Anterior cingulate cortex (tissue), 58 donors: ENCODE data around the gene TNFRSF1A.
"Not testable (repeated sequence)": the region's sequence is repeated elsewhere in the genome, so short reads cannot be mapped to it uniquely, and the experiment has no call there.

Experiments used
- DNase-seq, 58 donors: peaks; one replicate each; lab custom pipeline; 2025; lab: John Stamatoyannopoulos, UW

Gene TNFRSF1A

DNA sequence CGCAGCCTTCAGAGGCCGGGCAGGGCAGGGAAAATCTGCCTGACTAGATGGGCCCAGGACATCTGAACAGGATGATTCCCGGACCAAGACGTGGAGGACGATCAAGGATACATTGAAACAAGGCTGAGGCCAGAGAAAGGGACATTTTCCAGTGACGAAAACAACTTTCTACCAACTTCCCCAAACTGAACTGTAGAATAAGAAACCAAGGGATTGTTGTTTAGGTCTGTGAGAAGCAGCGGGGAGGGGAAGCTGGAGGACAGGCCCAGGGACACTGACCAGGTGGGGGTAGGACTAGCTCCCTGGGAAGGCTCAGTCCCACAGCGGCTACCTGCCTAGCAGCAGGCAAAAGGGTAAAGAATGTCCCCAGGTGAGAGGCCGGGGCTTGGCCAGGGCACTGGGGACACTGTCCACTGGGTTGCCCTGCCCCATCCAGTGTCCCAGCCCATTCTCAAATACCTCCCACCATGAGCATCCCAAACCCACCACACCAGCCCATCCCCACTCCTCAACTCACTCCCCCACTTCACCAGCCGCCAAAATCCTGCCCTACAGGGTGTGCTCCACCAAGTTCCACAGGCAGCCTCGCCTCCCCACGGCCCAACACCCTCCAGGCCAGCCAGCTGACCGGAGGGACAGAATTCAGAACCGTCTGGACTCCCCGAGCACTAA lies 995 bp downstream of the TNFRSF1A start:
- DNase-seq = no peak

DNA sequence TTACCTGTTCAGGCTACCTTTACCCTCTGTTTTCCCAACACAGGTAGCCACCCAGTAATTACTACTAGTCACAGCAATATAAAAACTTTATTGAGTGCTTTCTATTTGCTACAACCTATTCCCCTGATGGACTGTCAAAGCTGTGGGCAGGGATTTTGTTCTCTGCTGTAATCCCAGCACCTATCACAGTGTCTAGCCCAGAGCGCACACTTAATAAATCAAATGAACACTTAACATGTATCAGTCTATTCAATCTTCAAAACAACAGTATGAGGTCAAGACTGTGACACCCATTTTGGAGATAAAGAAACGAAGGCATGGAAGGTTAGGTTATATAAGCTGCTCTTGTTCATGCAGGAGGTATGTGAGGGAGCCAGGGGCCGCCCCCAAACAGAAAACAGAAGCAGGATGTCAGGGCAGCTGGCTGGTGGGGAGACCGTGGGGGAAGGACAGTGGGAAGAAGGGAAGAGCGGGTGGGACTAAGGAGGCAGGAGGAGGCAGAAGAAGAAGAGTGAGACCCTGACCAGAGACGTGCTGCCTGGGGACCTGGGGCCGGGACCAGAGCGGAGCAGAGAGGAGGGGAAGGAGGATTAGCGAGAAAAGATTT lies 1.7 kb downstream of the TNFRSF1A start:
- DNase-seq = peak in 1 of 58 donors; percentile 15

DNA sequence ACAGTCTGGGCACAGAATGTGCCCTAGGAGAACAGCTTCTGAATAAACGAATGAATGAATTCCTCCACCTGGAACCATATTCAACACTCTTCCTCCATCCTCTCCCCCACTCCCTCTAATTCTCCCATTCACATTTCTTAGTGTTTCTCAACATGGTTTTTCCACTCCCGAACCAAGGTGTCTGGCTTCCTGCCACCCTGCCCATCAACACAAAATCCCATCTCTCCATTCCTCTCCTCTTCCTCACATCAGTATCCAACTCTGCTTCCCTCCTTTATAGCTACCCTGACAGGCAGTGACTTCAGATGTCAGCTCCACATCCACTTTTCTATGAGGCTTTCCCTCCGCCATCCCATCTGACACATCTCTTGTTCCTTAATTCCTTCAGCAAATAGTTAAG lies 2.9 kb downstream of the TNFRSF1A start:
- no peak for DNase-seq

DNA sequence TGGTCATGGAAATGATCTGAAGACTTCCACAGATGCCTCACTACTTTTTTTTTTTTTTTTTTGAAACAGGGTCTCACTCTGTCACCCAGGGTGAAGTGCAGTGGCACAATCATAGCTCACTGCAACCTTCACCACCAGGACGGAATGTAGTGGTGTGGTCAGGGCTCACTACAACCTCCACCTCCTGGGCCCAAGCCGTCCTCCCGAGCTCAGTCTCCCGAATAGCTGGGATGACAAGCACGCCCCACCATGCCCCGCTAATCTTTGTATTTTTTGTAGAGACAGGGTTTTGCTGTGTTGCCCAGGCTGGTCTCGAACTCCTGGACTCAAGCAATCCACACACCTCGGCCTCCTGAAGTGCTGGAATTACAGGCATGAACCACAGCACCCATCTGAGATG lies 3.3 kb downstream of the TNFRSF1A start:
- not testable (repeated sequence) for DNase-seq

DNA sequence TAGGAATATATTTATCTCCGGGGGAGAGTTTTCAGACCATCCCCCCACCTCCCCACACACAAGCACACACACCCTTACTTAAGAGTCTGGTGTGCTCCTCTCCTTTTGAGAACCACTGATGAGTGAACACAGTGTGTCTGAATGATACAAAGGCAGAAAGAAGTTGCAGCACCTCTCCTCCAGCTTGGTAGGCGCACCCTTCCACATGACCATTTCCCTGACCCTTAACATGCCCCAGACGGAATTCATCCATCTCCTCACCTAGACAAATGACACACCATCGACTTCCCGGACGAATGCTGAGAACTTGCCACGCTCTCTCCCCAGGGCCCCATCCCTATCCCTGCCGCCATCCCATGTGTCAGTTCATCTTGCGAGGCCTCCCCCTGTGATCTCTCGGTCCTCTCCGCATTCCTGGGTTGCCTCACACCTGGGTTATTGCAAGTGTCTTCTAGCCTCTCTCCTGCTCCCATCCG lies 3.9 kb downstream of the TNFRSF1A start:
- DNase-seq = no peak

DNA sequence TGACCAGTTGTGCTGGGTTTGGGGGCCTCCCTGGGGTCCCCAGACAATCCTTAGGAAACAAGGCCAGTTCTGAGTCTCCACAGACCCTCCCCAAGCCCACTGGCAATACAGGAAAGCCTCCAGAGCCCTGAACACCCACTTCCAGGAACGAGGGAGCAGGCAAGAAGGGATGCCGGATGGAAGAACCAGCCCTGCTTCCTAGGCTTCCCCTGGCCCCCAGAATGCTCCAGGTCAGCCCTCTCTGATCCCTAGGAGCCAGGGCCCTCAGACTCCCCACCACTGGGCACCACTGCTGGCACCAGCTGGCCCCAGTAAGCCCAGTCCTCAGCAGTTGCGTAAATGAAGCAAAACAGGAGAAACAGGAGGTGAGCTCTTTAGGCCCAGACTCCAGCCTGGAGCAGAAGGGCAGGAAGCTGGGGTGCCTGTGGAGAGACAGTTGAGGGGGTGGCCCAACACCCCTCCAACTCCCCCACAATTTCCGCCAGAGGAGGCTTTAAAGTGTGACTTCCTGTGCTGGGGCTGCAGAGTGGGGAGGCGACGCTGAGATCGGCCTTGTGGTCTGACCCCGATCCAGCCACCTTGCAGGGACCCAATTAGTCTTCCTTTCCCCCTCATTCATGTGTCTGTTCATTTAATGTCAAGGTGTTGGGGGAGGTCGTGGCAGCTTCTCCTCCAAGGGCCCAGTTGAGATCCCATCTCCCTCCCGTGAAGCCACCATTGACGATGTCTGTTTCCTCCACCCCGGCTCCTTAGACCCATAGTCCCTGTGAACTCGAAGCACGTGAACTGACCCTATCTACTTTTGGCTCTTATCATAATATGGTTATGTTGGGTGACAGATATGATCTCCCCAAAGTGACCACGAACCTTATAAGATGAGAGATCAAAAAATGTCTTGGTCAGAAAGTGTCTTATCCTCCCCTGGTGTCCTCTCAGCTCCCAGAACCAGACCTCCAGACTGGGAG lies 4.7 kb downstream of the TNFRSF1A start:
- no peak for DNase-seq

DNA sequence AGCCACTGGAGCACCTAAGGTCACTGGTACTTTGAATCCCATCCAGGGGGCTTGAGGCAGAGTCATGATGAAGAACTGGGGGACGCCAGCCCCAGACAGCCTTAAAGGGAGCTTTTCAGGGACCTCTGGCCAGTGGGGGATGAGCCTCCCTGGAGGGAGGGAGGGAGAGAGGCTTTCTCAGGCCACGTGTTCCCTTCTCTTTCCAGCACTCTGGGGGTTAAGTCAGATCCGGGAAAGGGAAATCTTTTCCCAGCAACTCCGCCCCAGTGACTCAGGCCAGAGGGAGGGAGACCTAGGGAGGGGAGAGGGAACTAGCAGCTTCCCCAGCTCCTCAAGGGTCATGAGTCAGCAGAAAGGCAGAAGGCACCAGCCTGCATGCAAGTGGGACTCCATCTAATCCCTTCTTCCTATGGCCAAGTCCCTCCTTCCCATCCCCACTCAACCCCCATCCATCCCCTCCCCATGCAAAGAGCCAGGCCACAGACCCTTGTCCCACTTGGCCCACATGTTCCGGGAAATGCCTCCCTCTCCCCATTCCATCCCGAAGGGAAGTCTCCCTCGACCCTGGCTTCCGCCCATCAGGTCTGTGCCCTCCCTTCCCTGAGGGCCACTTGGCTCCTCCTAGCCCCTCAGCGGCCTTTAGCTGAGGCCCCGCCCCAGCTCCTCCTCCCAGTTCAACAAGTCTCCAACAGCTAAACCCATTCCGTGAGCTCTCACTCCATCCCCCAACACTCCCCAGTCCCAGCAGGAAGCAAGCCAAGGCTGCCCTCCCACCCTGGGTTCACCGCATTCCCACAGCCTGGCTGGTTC lies 5.6 kb downstream of the TNFRSF1A start:
- DNase-seq = peak in 50 of 58 donors; percentile 25 to 95 (median 66)

DNA sequence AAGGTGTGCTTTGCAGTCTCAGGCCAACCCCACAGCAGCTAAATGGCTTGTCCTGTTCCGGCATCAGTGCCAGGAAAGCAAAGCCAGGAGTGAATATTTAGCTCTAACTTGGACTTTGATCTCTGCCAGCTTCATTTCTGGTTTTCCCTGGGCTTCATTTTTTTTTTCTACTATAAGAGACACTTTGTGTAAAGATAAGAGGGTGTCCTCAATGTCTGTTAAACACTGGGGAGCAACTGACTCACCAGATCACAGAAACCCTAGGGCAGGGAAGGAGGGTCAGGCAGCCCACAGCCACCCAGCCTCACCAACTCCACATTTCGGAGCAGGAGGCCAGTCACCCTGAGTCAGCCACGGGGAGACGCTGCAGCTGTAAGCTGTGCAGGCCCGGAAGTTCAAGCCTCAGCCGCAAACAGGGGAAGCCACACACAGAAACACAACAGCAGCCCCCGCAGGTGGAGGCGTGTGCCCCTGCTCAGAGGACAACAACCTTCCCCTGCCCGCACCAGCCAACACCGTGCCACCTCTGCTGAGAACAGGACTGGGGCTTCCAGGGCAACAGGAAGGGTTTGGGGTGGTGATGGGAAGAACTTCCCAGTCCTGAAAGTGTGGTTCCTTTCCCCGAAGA lies 6.3 kb downstream of the TNFRSF1A start:
- DNase-seq = peak in 15 of 58 donors; percentile 11 to 64 (median 31)

DNA sequence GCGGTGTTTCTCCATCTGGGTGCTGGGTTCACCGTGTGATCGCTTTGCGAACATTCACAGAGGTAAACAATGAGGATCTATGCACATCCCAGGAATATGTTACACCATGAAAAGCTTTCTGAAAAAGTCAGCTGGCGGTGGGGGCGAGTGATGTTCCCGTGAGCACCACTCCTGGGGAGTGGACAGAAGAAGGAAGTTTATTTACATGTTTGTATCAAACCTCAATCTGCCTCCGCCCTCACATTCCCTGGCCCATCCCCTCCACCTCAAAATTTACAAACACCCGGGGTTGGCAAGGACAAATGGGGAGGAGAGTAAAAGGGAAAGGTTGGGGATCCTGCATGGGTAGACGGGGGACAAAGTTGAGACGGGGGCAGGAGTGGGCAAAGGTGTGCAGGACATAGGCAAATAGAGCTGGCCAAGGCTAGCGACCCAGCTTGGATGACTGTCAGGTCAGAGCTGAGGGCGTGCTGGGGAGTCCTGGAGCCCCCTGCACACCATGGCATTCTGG lies 6.9 kb downstream of the TNFRSF1A start:
- no peak for DNase-seq

DNA sequence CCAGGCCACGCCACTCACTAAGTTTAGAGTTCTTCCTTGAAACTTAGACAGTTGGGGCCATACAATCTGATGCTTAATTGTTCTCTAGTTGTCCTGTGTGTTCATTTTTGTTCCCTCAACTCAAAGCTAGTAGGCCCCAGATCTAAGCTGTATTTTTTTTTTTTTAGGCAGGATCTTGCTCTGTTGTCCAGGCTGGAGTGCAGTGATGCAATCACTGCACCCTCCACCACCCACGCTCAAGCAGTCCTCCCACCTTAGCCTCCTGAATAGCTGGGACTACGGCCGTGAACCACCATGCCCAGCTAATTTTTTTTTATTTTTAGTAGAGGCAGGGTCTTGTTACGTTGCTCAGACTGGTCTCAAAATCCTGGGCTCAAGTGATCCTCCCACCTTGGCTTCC lies 7.5 kb downstream of the TNFRSF1A start:
- no peak for DNase-seq

DNA sequence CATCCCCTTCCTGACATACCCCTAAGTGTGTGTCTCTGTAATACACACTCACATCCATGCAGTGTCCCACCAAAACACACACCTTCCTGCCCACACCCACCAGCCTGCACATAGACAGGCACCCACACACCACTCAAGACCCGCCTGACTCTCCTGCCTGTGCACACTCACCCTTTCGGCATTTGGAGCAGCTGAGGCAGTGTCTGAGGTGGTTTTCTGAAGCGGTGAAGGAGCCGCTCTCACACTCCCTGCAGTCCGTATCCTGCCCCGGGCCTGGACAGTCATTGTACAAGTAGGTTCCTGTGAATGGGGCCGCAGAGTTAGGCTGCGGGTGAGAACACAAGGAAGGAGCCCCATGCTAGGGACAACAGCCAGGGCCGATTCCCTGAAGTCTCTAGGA lies 8.3 kb downstream of the TNFRSF1A start:
- DNase-seq = no peak

DNA sequence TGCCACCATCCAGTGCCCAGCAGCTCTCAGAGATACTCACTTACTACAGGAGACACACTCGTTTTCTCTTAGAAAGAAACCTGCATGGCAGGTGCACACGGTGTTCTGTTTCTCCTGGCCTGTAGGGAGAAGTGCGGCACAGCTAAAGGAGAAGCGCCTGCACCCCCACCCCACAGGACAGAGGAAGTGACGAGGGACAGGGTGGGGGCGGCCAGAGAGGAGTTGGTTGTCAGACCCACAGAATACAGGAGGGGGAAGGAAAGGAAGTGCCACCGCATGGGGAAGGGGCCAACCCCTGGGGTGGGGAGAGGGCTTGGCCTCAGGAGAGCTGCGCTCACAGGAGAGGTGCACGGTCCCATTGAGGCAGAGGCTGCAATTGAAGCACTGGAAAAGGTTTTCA lies 8.8 kb downstream of the TNFRSF1A start:
- DNase-seq = no peak

DNA sequence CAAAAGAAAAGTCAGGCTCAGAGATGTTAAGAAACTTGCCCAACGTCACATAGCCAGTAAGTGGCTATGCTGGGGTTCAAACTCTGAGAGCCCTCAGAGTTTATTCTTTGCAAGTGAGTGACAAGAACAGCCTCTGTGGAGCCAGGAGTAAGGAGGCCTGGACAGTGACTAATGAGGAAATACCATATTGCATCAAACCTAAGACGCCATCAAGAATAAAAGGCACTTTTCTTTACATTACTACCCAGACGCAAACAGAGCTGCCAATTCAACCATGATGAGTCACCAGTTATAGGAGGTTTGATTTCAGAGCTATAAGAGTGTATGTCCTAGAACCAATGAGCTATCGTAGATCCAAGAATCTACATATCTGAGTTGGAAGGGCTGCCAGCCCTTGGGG lies 9.4 kb downstream of the TNFRSF1A start:
- no peak for DNase-seq

DNA sequence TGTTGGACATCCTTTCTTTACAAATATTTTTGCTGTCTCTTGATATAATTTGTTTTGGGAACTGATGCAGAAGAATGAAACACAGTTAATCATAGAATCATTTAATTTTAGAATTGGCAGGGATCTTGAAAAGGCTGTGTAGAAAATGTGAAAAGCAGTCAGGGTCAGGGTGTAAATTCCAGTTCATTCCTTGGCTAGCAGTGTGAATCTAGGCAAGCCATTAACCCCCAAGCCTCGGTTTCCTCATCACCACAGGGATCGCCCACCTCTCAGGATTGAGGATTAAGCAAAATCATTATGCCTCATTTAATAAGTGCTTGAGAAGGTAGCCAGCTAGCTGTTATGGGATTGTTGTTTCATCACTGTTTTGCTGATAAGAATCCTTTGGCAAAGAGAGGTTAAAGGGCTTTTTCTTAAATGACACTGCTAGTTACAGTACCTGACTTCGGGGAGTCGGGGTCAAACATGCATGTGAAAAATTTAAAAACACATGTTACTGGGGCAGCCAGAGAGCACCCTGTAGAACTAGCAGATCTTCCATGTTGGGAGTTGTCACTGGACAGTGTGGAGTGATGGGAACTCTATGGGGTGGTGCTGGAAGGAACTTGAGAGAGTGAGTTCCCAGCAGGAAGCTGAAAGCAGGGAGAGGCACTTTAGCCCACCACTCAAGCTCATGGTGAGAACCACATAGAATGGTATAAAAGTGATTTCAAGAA lies 10.7 kb downstream of the TNFRSF1A start:
- DNase-seq = no peak

DNA sequence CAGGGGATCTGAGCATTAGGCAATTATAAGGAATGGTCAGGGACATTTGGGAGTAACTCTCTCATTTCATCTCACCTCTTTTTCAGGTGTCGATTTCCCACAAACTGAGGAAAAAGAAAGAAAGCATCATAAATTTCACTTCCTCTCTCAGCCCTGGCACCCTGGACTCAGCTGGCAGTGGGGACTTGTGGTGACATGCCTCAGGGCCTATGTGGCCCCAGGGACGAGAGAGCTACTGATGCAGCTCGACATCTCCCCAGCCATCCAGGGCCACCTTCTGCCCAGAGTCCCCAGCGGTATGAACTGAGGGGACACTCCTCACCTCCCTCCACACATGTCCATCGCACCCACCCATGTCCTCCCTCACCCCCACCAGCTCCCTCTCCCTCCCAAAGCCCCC lies 11.7 kb downstream of the TNFRSF1A start:
- no peak for DNase-seq

DNA sequence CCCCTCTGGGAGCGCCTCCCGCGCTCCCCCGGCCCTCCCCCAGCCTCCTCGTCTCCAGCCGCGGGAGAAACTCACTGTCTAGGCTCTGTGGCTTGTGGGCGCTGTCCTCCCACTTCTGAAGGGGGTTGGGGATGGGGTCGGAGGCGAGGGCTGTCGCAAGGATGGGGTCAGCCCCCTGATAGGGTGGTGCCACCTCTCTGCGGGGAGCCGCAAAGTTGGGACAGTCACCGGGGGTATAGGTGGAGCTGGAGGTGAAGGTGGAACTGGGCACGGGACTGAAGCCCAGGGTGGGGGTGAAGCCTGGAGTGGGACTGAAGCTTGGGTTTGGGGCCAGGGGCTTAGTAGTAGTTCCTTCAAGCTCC lies 12.2 kb downstream of the TNFRSF1A start:
- no peak for DNase-seq

DNA sequence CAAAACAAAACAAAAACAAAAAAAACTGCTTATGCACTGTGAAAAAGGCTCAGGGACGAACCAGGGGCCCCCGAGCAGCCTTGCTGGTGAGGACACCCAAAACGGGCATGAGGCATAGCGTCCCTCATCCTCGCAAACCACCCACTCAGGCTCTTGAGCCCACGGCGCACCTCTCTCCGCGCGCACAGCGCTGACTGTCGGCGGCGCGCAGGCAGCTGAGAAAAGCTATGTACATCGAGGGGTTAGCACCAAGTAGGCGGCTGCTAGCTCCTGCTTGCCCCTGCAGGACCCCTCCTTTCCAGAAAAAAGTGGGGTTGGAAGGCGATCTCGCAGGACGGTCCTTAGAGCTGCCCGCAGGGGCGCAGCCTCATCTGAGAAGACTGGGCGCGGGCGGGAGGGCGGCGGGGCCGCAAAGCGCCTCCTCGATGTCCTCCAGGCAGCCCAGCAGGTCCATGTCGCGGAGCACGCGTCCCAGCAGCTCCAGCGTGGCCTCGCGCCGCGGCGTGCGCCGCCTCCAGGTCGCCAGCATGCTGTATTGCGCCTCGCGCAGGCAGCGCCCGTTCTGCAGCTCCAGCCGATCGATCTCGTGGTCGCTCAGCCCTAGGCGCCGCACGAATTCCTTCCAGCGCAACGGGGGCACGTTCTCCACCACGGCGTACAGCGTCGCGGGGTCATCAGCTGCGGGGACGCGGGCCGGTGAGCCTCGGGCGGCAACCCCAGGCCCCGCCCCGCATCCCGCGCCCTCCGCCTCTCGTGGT lies 12.8 kb downstream of the TNFRSF1A start:
- DNase-seq = no peak

DNA sequence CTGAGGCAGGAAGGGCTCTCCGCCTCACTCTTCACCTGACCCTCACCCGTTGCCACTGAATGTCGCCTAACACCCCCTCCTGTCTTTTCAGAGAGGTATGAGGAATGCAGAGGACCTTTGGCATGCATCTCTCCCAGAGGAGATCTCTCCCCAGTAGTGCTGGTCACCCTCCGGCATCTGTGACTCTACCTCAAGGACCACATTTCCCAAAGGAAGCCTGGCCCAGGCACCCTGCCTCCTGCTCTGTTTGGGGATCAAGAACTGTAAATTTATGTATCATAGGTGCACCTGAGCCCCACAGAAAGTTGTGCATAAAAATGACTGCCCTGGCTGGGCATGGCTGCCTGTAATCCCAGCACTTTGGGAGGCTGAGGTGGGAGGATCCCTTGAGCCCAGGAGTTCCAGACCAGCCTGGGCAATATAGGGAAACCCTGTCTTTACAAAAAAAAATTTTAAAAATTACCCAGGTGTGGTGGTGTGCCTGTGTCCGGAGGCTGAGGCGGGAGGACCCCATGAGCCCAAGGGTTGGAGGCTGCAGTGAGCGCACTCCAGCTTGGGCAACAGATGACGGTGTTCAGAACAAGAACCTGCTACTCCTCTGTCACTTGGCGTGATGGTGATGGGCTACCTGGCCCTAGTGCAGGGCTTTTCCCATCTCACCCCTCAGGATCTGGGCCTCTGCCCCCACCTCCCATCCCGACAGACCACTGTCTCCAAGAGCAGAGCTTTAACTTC lies 13.7 kb downstream of the TNFRSF1A start:
- no peak for DNase-seq
